HG02938 (cell line): Measurements from ENCODE around the gene SIGMAR1.

Source experiments
- ATAC-seq: cut with Tn5 transposase; IDR thresholded peaks from one replicate; pipeline ENCODE4 v1.9.1; 2021; ENCODE audit warnings: mild to moderate bottlenecking, moderate library complexity; ENCODE audit not compliant: unreplicated experiment

The SIGMAR1 gene

DNA sequence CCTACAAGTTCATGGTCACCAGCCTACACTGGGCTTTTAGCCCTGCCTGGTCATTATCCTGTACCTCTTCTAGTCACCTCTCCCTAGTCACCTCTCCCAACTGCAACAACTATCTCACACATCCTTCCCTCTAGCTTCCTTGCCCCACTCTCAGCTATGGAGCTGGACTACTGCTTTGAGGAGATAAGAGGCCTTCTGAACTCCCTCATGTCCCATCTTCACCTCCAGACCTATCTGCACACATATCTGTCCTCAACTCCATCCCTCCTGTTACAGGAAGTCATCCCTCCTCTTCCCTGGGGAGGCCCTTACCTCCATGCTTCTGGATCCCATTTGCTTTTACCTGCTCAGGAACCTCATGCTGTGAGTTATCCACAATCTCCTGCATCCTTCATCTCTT, 31.4 kb downstream of the SIGMAR1 start:
- no peak for ATAC-seq

DNA sequence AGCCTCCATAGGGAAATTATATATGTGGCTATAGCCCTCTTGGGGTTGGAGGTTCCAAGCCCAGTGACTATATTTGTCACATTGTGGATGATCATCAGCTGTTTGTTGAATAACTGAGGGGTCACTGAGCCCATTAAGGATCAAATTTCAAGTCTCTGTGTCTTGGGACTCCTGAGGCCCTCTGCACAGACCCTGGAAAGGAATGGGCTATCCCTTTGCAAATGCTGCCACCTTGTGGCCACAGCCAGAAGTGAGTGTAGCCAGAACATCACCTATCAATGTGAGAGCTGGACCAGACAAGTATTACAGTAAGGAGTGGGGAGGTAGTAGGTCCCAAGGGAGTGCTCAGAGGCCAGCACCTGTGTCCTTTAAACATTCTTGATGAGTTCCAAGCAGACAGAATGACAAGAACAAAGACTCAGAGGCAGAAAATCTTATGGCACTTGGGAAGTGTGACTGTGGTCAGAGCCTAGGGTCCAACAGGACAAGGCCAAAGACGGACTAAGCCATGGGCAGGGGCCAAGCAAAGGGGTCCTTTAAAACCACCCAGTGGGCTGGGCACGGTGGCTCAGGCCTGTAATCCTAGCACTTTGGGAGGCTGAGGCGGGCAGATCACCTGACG, 33.9 kb downstream of the SIGMAR1 start:
- peak; percentile 74 for ATAC-seq

DNA sequence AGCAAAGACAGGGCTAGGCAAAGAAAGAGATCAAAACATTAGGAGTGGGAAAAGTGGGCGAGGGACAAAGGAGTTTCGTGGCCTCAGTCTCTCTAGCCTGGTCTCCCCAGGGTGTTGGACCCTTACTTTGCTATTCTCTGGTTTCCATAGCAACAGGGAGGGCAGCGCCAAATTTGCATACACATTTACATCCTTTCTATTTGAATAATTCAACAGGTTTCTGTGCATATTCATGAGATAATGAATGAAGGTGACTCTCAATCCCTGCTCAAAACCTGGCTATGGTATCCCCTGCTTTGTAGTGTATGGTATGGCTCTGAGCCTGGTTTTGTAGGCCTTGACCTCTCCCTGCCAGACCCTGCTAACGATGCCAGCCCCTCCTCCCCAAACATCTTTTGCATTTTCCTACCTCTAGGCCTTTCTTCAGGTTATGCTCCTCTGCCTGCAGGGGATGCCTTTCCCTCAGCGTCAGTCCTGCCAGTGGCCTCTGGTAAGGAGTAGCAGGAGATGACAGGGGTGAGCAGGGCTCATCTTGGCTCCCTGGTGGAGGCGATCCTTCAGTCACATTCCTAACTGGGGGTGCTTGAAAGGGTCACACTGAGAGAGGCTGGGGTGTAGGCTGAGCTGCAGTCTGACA, 35.5 kb downstream of the SIGMAR1 start:
- no peak for ATAC-seq

DNA sequence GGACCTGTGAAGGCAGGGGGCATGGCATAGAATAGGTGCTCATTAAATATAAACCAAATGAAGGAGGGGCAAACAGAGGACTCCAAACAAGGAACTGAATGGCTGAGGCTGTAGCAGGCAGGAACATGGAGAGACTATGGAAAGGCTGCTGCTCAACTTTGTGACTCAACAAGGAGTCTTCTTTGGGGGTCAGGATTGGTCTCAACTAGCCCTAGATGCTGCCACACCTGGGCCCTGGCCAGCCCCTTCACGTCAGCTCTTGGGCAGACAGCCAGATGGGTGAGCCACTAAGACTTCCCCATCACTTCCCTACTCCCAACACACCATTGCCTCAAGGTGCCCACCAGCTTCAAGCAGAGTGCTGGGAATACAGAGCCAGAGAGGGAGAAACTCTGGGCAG, 36.7 kb downstream of the SIGMAR1 start:
- no peak for ATAC-seq

DNA sequence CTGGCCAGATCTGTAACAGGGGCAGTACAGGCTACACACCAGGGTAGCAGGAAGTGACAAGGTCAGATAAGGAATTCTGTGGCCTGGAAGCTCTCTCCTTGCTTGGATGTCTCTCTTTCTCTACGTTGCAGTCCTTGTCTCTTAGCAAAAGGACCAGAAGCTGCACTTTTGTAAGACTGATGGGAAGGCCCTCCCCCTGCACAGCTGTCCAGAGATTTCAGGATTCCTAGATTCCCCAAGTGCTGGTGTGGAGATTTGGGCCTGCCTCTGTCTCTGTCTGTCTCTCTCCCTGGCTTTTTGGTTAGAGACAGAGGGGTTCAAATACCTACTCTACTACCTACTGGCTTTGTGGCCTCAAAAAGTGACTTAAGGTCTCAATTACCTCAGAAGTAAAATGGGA, 38.0 kb downstream of the SIGMAR1 start:
- no peak for ATAC-seq

DNA sequence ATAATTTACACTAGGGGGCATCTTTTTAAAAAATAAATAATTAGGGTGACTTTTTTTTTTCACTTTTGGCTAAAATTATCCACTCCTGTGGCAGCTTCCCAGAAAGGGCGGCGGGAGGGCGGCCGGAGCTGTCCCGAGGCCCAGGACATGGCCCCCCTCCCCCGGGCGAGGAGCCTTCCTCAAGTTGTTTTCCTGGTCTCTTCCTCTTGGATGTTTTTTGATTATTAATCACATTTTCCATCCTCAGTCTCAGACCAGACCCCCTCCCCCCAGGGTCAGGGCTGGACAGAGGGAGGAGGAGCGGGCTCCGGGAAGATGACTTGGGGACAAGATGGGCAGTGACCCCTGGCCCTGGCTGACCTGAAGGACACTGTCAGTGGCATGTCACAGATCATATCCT, 43.4 kb downstream of the SIGMAR1 start:
- no peak for ATAC-seq

DNA sequence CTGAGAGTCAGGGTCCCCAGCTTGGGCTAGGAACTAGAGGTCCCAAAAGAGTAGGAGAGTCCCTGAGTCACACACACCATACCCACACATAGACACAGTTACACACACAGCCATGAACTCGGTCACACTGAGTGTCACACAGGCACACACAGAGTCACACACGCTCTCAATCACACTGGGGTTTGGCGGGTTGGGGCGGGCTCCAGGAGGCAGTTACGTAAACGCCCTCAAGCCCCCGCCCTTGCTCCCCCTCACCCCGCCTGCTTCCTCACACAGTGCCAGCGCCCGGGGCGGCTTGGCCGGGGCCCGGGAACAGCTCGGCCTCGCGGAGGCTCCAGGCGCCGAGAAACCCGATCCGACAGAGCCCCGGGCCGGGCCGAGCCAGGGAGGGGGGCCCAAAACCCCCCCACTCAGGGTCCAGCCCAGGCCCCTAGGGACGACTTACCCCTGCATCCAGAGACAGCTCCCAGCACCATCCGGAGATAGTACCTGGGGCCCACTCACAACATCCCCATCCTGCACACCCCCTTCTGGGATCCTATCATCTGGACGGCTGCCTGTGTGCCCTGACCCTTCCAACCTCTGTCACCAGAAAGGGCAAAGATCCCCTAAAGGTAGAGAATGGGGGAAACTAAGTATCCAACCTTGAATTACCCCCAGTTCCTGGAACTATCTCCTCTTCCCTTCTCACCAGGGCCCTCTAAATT, 44.5 kb downstream of the SIGMAR1 start:
- no peak for ATAC-seq

DNA sequence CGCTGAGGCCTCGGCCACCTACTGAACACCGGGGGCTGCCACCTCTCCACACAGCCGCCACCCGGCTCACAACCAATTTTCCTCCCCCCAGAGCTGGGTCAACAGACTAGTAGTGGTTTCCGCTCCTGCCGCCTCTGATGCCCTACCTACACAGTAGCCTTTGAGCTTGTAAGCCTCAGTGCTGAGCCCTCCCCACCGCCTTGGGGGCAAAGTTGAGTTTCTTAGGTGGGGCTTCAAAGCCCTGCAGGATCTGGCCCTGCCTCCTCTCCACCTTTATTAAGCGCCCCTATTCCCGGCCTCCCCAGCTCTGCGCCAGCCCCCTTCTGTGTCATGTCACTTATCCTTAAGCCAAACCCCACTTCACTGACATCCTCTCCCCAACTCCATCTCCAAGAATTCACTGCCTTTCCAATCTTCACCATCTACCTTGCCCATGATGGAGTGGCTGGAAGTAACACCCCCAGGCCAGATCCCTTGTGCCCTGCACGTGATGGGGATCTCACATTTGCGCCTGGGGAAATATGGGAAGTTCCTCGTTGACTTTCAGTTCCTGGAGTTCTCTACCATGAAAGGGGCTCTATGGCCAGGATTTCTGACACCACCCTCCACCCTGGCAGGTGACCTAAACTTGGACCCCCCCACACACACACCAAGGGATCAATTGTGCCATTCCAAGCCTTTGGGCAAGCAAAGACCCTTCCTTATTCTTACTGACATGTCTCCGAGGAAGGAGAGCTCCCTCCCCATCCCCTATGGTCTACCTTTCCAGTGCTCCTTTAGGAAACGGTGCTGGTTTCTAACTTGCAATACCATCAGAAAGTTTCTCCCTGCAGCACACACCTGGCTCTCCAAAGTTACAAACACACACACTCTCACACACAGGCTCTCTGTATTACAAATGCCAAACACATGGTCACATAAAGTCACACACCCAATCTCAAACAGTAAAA, 45.4 kb downstream of the SIGMAR1 start:
- ATAC-seq: no peak

DNA sequence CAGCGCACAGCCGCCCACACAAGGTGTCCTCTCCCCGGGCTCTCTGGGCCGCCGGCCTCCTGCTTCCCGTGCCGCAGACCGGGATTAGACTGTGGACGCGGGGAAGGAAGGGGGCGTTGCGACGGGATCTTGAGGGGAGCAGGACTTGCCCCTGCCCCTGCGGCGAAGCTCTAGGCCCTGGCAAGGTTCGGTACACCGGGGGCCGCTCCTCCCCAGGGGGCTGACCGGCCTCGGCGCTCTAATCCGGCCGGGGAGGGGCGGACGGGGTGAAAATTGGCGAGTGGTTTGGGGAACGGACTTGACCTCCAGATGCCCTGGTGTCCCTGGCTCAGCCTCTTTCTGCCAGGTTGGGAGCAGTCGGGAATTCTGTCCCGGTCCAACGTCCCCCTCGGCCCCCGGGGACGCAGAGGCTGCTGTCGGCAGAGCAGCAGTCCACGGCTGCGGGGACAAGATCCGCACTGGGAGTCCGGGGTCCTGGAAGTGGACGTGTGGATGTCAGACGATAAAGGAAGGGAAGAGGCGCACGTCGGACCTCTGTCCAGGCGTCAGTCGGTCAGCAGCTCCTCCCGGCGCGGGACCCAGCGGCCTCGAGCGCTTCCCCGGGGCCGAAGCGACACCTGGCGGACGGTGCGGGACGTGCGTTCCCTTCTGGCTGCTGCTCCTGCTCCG, 46.2 kb downstream of the SIGMAR1 start:
- no peak for ATAC-seq

DNA sequence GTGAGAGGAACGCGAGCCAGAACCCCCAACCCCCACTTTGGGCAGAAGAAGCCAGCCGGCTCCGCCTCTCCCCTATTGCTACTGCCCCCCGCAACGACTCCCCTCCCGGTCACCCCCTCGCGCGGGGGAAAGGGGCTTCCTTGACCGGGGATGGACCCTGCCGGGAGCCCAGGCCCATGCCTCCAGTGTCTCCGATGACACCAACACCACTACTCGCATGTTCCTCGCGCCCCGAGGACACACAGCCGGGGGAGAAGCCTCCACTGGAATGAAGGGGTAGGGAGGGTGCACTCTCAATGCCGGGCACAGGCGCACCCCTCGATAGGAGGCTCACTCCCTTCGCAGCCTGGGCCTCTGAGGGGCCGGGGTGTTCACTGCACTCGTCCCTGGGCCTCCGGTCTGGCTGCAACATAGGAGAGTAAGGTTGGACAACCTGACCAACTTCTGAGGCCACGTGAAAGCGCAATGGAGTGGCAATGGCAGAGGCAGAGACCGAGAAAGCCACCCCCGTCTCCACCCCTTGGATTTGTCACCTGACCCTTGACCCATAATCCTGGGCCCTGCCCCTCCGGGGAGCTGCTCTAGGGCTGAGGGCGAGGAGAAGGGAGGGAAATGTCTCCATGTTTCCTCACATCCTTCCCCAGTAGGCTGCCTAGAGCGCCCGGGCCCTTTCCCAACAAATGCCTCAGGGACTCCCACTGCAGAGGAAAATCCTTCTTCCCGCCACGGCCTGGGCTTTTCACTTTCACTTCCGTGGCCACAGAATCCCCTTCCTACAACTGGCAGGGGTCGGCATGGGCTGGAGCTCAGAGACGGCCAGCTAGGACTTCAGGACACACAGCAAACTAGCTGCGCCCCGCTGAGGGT, 47.0 kb downstream of the SIGMAR1 start:
- ATAC-seq: no peak

DNA sequence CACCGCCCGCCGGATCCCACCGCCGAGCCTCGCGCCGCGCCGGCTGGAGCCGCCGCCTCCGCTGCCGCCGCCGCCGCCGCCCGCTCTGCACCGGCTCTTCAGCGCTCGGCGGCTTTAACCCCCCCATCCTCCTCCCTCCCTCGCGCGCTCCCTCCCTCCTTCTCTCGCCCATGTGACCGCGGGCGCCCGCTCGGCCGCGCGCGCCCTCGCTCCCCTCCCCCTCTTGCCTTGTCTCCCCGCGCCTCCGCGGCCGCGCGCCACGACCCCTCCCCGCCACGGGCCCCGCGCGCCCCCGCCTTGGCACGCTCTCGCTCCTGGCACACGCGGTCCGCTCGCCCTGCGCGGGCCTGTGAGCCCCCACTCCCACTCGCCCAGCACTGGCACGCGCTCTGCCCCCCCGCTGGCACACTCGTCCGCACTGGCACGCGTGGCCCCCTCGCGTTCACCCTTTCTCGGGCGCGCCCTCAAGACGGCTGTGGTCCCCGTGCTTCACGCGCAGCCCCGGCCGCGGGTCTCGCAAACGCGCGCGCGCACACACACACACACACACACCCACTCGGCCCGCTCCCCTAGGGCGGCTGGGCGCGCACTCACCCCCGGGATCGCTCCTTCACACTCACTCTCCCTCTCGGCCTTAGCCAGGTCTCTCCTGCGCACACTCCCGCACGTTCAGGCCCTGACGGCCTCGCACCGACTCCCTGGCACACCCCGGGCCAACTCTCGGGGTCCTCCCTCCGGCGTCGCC, 47.8 kb downstream of the SIGMAR1 start, which contains the start of gene CNTFR:
TSS of gene CNTFR (minus strand) at position 89 of the 745 bp plus-strand sequence. CDS start 20,743 bp downstream, outside the sequence.
- ATAC-seq: no peak

DNA sequence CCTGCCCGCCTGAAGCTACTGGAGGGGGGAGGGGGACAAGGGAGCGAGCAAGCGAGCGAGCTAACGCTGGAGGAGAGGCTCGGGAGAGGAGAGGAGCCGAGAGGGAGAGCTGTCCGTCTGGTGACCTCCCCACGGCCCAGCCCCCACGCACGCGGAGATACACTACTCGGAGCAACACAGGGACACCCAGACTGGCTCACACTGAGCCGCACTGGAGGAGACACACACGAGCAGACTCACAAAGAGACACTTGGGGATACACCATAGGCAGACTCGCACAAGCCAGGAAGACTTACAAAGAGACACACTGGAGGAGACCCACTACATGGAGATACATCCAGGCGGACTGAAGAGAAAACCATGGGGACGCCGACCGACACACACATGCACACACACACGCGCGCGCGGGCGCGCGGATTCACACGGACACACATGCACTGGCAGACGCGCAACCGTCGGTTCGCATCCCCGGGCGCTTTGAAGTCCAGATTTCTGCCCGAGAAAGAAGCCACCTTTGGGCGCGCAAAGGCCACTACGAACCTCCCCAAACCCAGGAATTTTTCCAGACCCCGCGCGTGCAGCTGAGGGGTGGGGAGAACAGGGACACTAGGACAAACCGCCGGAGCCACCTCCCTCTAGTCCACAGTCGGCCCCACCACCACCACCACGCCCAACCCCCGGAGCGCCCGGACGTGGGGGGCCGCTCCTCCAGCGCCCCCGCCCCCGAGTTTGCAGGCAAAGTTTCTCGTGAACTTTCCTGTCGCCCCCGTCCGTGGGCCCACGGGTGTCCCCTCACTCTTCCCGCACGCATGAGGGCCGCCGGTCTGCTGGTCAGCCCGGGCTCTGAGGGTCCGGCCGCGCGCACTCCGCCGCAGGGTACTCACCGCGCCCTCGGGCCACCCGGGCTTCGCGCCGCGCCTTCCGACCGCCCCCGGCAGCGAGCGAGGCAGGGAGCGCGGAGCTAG, 48.6 kb downstream of the SIGMAR1 start:
- no peak for ATAC-seq

DNA sequence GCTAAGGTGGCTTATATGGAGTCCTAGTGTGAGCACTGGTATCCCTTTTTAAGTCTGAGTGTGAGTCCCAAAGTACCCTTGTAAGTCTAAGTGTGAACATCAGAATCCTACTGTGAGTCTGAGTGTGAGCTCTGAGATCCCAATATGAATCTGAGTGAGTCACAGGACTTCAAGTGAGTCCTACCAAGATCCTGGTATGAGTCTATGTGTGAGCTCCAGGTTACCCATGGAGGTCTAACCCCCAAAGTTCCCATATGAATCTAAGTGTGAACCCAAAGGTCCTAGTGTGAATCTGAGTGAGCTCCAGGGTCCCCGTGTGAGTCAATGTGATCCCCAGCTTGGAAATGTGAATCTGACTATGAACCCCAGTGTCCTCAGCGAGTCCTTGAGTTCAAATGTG, 50.3 kb downstream of the SIGMAR1 start:
- no peak for ATAC-seq

DNA sequence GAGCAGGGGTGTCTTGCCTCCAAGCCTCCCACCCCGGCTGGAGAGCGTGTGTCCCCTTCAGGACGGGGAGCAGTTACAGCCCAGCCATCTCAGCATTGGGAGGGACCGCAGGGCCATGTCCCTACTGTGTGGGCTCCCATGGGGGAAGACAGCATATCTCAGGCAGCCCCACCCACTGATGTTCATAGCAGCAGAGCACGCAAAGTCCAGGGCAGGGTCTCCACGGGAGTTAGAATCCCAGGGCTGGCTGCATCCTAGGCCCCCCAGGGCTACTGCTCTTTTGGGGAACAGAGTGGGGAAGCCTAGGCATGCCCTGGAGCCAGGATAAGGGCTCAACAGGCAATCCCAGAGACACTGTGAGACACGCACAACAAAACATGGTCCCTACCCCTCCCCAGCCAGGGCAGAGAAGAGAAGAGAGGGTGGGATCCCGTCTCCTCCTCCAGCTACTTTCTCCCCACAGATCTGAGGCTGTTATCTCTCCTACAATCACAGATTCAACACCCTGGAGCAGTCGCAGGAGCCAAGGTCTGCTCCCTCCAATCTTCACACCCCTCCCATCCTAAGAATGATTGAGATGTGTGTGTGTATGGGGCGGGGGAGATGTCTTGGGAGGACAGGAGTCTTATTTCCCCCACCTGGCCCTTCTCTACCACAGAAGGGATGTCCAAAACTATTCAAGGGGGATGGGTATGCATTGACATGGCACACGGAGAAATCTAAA, 51.5 kb downstream of the SIGMAR1 start:
- ATAC-seq: no peak

DNA sequence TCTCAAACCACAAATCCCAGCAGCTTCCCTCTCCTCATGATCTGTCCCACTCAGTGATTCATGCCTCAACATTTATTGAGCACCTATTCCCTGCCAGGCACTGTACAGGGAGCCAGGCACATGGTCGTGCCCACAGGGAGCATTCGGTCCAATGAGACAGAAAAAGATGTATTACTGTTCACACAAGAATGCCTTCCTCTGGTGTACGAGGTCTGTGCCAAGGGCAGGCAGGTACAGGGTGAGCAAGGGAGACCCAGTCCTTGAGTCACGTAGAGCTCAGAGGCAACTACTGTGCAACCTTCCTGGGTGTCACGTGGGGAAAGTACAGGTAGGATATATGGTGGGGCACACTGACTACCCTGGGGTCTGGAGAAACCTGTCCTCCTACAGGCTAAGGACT, 52.6 kb downstream of the SIGMAR1 start:
- ATAC-seq: no peak
